ENCODE data around the gene BSG. TPM values are rescaled to one million over a fixed set of nuclear protein-coding genes. Genes with fewer than 3 reads are reported as not detected.

BSG gene
- total and polyA plus RNA-seq, 10 donors, result 95.3 to 307 (median 213) TPM

- H3K9me3 ChIP-seq, result no peaks in the 10 kb centered on the region
- H3K27me3 ChIP-seq (replicated peaks in 1 of 7), result peaks cover 0 to 27% (median 0%) of the 10 kb centered on the region in 7 donors
- 68 to 92% (median 88%) methylated on average over 26 to 33 of the region's 33 CpGs for WGBS, 5 donors
- no peak for TF ChIP-seq POLR2A (IDR thresholded peaks at IDR 0.05)
- no peak for TF ChIP-seq CTCF (IDR thresholded peaks at IDR 0.05 in 8 of 11, conservative IDR thresholded peaks at IDR 0.05 in 3 of 11)
- no peak for TF ChIP-seq POLR2AphosphoS5 (IDR thresholded peaks at IDR 0.05)
- peaks cover 22 to 51% (median 39%) of the 10 kb centered on the region in 6 donors for H3K4me1 ChIP-seq
- H3K4me3 ChIP-seq, result no peak overlapping the region
- DNase-seq, result no peak
- peaks cover 0 to 14% (median 11%) of the 10 kb centered on the region in 6 donors for H3K36me3 ChIP-seq
- intact Hi-C loops (cut with DNase I; ENCODE audit: low total_unique reads), result no loop called here
- H3K27ac ChIP-seq, result no peak overlapping the region
Observed at GRCh38 chr19:612941-613340, 40.5 kb downstream of the BSG start.

GRCh38 chr19:613732-614567, 41.6 kb downstream of the BSG start:
- Histone ChIP-seq H3K36me3 (peaks cover 0 to 24% (median 21%) of the 10 kb centered on the region in 6 donors), H3K9me3 (no peaks in the 10 kb centered on the region), H3K27ac (no peak overlapping the region), H3K27me3 (replicated peaks in 1 of 7) (peaks cover 0 to 27% (median 0%) of the 10 kb centered on the region in 7 donors), H3K4me3 (no peak overlapping the region), H3K4me1 (peaks cover 22 to 44% (median 33%) of the 10 kb centered on the region in 6 donors)
- 71 to 85% (median 80%) methylated on average over 22 to 54 of the region's 54 CpGs for WGBS, 5 donors
- no peak for DNase-seq
- TF ChIP-seq POLR2AphosphoS5 (IDR thresholded peaks at IDR 0.05) (no peak), CTCF (IDR thresholded peaks at IDR 0.05 in 8 of 11, conservative IDR thresholded peaks at IDR 0.05 in 3 of 11) (no peak), POLR2A (IDR thresholded peaks at IDR 0.05) (no peak)
- intact Hi-C loops (cut with DNase I; ENCODE audit: low total_unique reads), result no loop called here

GRCh38 chr19:615619-616018, 43.2 kb downstream of the BSG start:
- TF ChIP-seq POLR2AphosphoS5 (IDR thresholded peaks at IDR 0.05), result peak in 1 of 3 donors; percentile 52
- TF ChIP-seq POLR2A (IDR thresholded peaks at IDR 0.05), result no peak
- peak in 2 of 11 experiments; percentile 10 to 16 for TF ChIP-seq CTCF (IDR thresholded peaks at IDR 0.05 in 8 of 11, conservative IDR thresholded peaks at IDR 0.05 in 3 of 11)
- Histone ChIP-seq H3K27me3 (replicated peaks in 1 of 7) (peaks cover 0 to 24% (median 0%) of the 10 kb centered on the region in 7 donors), H3K9me3 (no peaks in the 10 kb centered on the region), H3K27ac (no peak overlapping the region), H3K36me3 (peaks cover 0 to 41% (median 36%) of the 10 kb centered on the region in 6 donors), H3K4me3 (peak overlapping the region in 1 of 8 donors; percentile 34), H3K4me1 (peaks cover 9 to 28% (median 16%) of the 10 kb centered on the region in 6 donors)
- intact Hi-C loops (cut with DNase I; ENCODE audit: low total_unique reads), result no loop called here
- 23 to 62% (median 39%) methylated on average over 11 to 33 of the region's 33 CpGs for WGBS, 5 donors
- no peak for DNase-seq

GRCh38 chr19:616062-616700, 43.8 kb downstream of the BSG start:
- Histone ChIP-seq H3K4me1 (peaks cover 4 to 22% (median 10%) of the 10 kb centered on the region in 6 donors), H3K36me3 (peaks cover 0 to 46% (median 40%) of the 10 kb centered on the region in 6 donors), H3K4me3 (peak overlapping the region in 1 of 8 donors; percentile 34), H3K27me3 (replicated peaks in 1 of 7) (peaks cover 0 to 21% (median 0%) of the 10 kb centered on the region in 7 donors), H3K9me3 (no peaks in the 10 kb centered on the region), H3K27ac (no peak overlapping the region)
- WGBS, 5 donors, result 24 to 57% (median 26%) methylated on average over 7 to 93 of the region's 97 CpGs
- TF ChIP-seq POLR2A (IDR thresholded peaks at IDR 0.05) (no peak), POLR2AphosphoS5 (IDR thresholded peaks at IDR 0.05) (no peak), CTCF (IDR thresholded peaks at IDR 0.05 in 8 of 11, conservative IDR thresholded peaks at IDR 0.05 in 3 of 11) (no peak)
- intact Hi-C loops (cut with DNase I; ENCODE audit: low total_unique reads), result no loop called here
- DNase-seq, result no peak
